ENCODE data around the gene POC1A.

- no peak for TF ChIP-seq CTCF (IDR thresholded peaks at IDR 0.05)
- TF ChIP-seq EZH2 (IDR thresholded peaks at IDR 0.05; ENCODE audit: borderline replicate concordance, insufficient read depth, low read depth, low read length, poor library complexity, severe bottlenecking) = no peak
Observed at GRCh38 chr3:52036222-52036694, 118.0 kb downstream of the POC1A start.
